HepG2 (cell line): ENCODE measurements around the gene PLEKHH1. TPM values are rescaled to one million over a fixed set of nuclear protein-coding genes. Genes with fewer than 3 reads are reported as not detected.

Experiments used
- CSRNP2 ChIP-seq: sonication (generic); formaldehyde crosslinking; conservative IDR thresholded peaks from 2 replicates; pipeline ENCODE4 v1.8.0; 2022; ENCODE audit warnings: low read depth, missing genetic modification reagents
- EED ChIP-seq: sonication (generic); formaldehyde crosslinking; IDR thresholded peaks from 2 replicates; pipeline ENCODE4 v1.5.0; 2020; ENCODE audit warnings: mild to moderate bottlenecking, missing genetic modification reagents
- EHMT2 ChIP-seq: fragments of 200-600 bp; sonication (generic); IDR thresholded peaks from 2 replicates; pipeline ENCODE4 v1.7.0; 2017; ENCODE audit warnings: antibody characterized with exemption, low read depth, low read length, borderline replicate concordance
- EZH2 ChIP-seq: conservative IDR thresholded peaks from 2 replicates; pipeline ENCODE4 v1.6.1; 2012; ENCODE audit warnings: mild to moderate bottlenecking, low read depth, low read length, moderate library complexity
- IKZF1 ChIP-seq: fragments of 450-650 bp; IDR thresholded peaks from 2 replicates; pipeline ENCODE4 v1.7.1; 2016
- RFXANK ChIP-seq: IDR thresholded peaks from 2 replicates; pipeline ENCODE4 v1.6.1; 2016
- SCMH1 ChIP-seq: sonication (generic); formaldehyde crosslinking; IDR thresholded peaks from 2 replicates; pipeline ENCODE4 v1.9.0; 2021; ENCODE audit warnings: missing genetic modification reagents, mild to moderate bottlenecking, borderline replicate concordance
- SMARCC2 ChIP-seq: fragments of 450-650 bp; IDR thresholded peaks from 2 replicates; pipeline ENCODE4 v1.6.1; 2017; ENCODE audit warnings: antibody characterized with exemption, mild to moderate bottlenecking
- ZBTB42 ChIP-seq: sonication (generic); formaldehyde crosslinking; IDR thresholded peaks from 2 replicates; pipeline ENCODE4 v1.5.0; 2020; ENCODE audit warnings: mild to moderate bottlenecking, missing genetic modification reagents
- ZNF747 ChIP-seq: sonication (generic); formaldehyde crosslinking; IDR thresholded peaks from 2 replicates; pipeline ENCODE4 v1.8.1; 2023; ENCODE audit warnings: missing genetic modification reagents, mild to moderate bottlenecking, borderline replicate concordance
- ZNF770 ChIP-seq: sonication (generic); formaldehyde crosslinking; IDR thresholded peaks from 2 replicates; pipeline ENCODE4 v1.5.0; 2020; ENCODE audit warnings: mild to moderate bottlenecking, missing genetic modification reagents
- polyA plus RNA-seq, 8 experiments: library from polyadenylated mRNA; depleted of rRNA in 3 of 8; stranded (reverse) in 7 of 8; unstranded in 1 of 8; fragments of >200 nt; fragmentation: Illumina TruSeq in 4 of 8; extraction: Trizol in 4 of 8; gene quantifications; 2 replicates each; pipeline versions ENCODE4 v1.2.1 to v1.2.3, GENCODE V29; 2011 to 2016; ENCODE audit warnings: low read depth in 4 of 8, missing spikeins in 1 of 8, mixed read lengths in 1 of 8; ENCODE audit not compliant: insufficient read depth in 1 of 8
- total RNA-seq, 5 experiments: library from RNA; depleted of rRNA; stranded (reverse); fragments of >200 nt; fragmentation: Illumina TruSeq; extraction: Trizol; gene quantifications; 2 replicates each; pipeline ENCODE4 v1.2.3, GENCODE V29; 2016; ENCODE audit warnings: low read depth in 1 of 5
- TF ChIP-seq, protein P1 (sequence below): sonication (generic); formaldehyde crosslinking; IDR thresholded peaks from one replicate; pipeline ENCODE4 v1.5.1; 2020; ENCODE audit warnings: mild to moderate bottlenecking, missing genetic modification reagents; ENCODE audit errors: not compliant biosample characterization

The PLEKHH1 gene
- total and polyA plus RNA-seq, 2 of the 13 experiments (the other 11 are each of a cell fraction or from before 2014, with no cell fraction given) = 8.6 to 15.8 TPM

DNA sequence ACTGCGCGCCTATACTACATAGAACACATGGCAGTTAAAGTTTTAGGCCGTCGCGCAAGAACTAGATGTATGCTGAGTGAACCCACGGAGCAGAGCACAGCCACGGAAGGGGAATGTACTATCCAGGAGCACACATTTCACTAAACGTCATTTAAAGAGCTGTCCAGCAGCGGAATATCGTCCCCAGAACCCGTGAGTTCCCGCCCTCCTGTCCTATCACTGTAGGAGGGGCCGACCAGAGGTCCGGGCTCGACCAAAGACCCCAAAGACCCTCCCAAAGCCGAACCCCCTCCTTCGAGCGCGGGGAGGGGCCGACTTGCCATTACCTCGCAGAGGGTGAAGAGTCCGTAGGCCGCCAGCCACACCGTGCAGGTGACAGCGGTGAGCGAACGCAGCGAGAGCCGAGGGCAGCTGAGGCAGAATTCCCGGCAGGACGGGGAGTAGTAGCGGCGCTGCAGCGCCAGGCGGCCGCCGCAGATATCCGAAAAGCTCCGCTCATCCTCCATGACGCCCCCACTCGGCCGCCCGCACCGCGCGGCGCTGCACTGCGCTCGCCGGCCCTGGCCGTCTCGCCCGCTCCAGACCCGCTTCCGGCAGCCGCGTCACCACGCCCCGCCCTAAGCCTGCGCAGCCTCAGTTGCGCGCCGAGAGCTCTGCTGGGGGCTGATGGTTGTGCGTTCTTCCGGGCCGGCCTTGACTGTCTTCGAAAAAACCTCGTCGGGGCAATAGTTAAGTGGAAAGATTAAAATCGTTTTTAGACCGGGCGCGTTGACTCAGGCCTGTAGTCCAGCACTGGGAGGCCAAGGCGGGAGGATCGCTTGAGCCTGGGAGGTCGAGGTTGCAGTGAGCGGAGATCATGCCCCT lies 66.8 kb downstream of the PLEKHH1 start, which contains the start of gene PIGH (continued):
- TF ChIP-seq, protein P1, sequence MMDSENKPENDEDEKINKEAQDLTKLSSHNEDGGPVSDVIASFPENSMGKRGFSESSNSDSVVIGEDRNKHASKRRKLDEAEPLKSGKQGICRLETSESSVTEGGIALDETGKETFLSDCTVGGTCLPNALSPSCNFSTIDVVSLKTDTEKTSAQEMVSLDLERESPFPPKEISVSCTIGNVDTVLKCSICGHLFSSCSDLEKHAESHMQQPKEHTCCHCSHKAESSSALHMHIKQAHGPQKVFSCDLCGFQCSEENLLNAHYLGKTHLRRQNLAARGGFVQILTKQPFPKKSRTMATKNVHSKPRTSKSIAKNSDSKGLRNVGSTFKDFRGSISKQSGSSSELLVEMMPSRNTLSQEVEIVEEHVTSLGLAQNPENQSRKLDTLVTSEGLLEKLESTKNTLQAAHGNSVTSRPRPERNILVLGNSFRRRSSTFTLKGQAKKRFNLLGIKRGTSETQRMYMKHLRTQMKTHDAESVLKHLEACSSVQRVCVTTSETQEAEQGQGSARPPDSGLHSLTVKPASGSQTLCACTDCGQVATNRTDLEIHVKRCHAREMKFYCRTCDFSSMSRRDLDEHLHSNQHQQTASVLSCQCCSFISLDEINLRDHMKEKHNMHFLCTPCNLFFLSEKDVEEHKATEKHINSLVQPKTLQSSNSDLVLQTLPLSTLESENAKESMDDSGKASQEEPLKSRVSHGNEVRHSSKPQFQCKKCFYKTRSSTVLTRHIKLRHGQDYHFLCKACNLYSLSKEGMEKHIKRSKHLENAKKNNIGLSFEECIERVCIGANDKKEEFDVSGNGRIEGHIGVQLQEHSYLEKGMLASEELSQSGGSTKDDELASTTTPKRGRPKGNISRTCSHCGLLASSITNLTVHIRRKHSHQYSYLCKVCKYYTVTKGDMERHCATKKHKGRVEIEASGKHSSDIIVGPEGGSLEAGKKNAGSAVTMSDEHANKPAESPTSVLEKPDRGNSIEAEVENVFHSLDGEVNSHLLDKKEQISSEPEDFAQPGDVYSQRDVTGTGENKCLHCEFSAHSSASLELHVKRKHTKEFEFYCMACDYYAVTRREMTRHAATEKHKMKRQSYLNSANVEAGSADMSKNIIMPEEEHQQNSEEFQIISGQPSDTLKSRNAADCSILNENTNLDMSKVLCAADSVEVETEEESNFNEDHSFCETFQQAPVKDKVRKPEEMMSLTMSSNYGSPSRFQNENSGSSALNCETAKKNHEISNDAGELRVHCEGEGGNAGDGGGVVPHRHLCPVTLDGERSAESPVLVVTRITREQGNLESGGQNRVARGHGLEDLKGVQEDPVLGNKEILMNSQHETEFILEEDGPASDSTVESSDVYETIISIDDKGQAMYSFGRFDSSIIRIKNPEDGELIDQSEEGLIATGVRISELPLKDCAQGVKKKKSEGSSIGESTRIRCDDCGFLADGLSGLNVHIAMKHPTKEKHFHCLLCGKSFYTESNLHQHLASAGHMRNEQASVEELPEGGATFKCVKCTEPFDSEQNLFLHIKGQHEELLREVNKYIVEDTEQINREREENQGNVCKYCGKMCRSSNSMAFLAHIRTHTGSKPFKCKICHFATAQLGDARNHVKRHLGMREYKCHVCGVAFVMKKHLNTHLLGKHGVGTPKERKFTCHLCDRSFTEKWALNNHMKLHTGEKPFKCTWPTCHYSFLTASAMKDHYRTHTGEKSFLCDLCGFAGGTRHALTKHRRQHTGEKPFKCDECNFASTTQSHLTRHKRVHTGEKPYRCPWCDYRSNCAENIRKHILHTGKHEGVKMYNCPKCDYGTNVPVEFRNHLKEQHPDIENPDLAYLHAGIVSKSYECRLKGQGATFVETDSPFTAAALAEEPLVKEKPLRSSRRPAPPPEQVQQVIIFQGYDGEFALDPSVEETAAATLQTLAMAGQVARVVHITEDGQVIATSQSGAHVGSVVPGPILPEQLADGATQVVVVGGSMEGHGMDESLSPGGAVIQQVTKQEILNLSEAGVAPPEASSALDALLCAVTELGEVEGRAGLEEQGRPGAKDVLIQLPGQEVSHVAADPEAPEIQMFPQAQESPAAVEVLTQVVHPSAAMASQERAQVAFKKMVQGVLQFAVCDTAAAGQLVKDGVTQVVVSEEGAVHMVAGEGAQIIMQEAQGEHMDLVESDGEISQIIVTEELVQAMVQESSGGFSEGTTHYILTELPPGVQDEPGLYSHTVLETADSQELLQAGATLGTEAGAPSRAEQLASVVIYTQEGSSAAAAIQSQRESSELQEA (CRISPR knock-in tag) = no peak
- TF ChIP-seq CSRNP2 (no peak), IKZF1 (no peak), RFXANK (CRISPR knock-in tag) (peak; percentile 47; the same call in 1 of the 2 replicates), ZBTB42 (CRISPR knock-in tag) (peak; percentile 59; the same call in 1 of the 2 replicates), SCMH1 (CRISPR knock-in tag) (no peak), EHMT2 (no peak), SMARCC2 (no peak), EZH2 (no peak), ZNF770 (CRISPR knock-in tag) (peak; percentile 99), EED (no peak), ZNF747 (CRISPR knock-in tag) (peak; percentile 63; the same call in 1 of the 2 replicates)
